Measurements from ENCODE around the gene GLMP.

Gene GLMP

GRCh38 chr1:156247460-156248322 is 47.8 kb downstream of the GLMP start, which contains the start of gene PAQR6:
PAQR6 (minus strand) TSS chr1:156248056; CDS start chr1:156246731, 1,325 bp downstream.
- DNase-seq (ENCODE audit: low read depth): no peak

- no peak for DNase-seq (ENCODE audit: low read depth)
Measured at GRCh38 chr1:156246781-156247459, 48.6 kb downstream of the GLMP start.

- DNase-seq (ENCODE audit: low read depth): no peak
Measured at GRCh38 chr1:156246241-156246780, 49.2 kb downstream of the GLMP start.

GRCh38 chr1:156245451-156246232 is 49.8 kb downstream of the GLMP start:
- no peak for DNase-seq (ENCODE audit: low read depth)

GRCh38 chr1:156244712-156245111 is 50.8 kb downstream of the GLMP start:
- no peak for DNase-seq (ENCODE audit: low read depth)

- no peak for DNase-seq (ENCODE audit: low read depth)
Measured at GRCh38 chr1:156244126-156244525, 51.4 kb downstream of the GLMP start.

GRCh38 chr1:156242738-156243137 is 52.7 kb downstream of the GLMP start:
- no peak for DNase-seq (ENCODE audit: low read depth)
